H1 (cell line): ENCODE data around the gene SLC35F3. TPM values are rescaled to one million over a fixed set of nuclear protein-coding genes. Genes with fewer than 3 reads are reported as not detected.

Experiments
- CTCF ChIA-PET: fragments of 300-600 bp; sonication (Branson Sonifier 250); formaldehyde crosslinking; loops from one replicate; lab custom pipeline; 2021; ENCODE audit not compliant: partially characterized antibody; lab: Charles Lee
- POLR2A ChIA-PET: fragments of 300-600 bp; sonication (Branson Sonifier 250); formaldehyde crosslinking; loops from one replicate; lab custom pipeline; 2021; ENCODE audit warnings: inconsistent platforms; ENCODE audit not compliant: partially characterized antibody; lab: Charles Lee
- DNase-seq, 2 experiments: peaks; one replicate each; pipeline versions ENCODE4 v3.0.0 to v3.0.0-alpha.2; 2010 to 2022; ENCODE audit warnings: low spot score in 2 of 2, low read depth in 1 of 2, mixed read lengths in 1 of 2
- FAIRE-seq: peaks from 2 replicates; lab custom pipeline; 2011; peaks lifted over from hg19 to GRCh38; lab: Jason Lieb, UNC
- H2AFZ ChIP-seq: 2 replicates; pipeline ENCODE4 v1.8.1; 2012; ENCODE audit warnings: low read length, inconsistent platforms
- H2AK5ac ChIP-seq: 2 replicates; pipeline ENCODE4 v1.6.1; 2013; ENCODE audit warnings: low read depth, low read length
- H2BK120ac ChIP-seq: replicated peaks from 2 replicates; pipeline ENCODE3; 2013; ENCODE audit warnings: low read depth, low read length, inconsistent platforms
- H2BK12ac ChIP-seq: 2 replicates; pipeline ENCODE4 v1.6.1; 2013; ENCODE audit warnings: low read depth, low read length
- H2BK15ac ChIP-seq: 2 replicates; pipeline ENCODE4 v1.6.1; 2013; ENCODE audit warnings: low read length
- H2BK20ac ChIP-seq: 2 replicates; pipeline ENCODE4 v1.6.1; 2013; ENCODE audit warnings: low read length
- H2BK5ac ChIP-seq: 2 replicates; pipeline ENCODE4 v1.6.1; 2013; ENCODE audit warnings: low read depth, low read length
- H3K14ac ChIP-seq: 2 replicates; pipeline ENCODE4 v1.6.1; 2013; ENCODE audit warnings: inconsistent platforms; ENCODE audit not compliant: insufficient read length
- H3K18ac ChIP-seq: 2 replicates; pipeline ENCODE4 v1.6.1; 2013; ENCODE audit warnings: low read length; ENCODE audit errors: extremely low read depth
- H3K23ac ChIP-seq: 2 replicates; pipeline ENCODE4 v1.6.1; 2013; ENCODE audit warnings: inconsistent platforms; ENCODE audit not compliant: insufficient read length
- H3K23me2 ChIP-seq: 2 replicates; pipeline ENCODE4 v1.6.1; 2013; ENCODE audit warnings: low read depth, low read length
- H3K27ac ChIP-seq: 2 replicates; pipeline ENCODE4 v1.6.1; 2011; ENCODE audit warnings: low read depth, low read length, inconsistent platforms
- H3K27me3 ChIP-seq, 4 experiments: replicated peaks in 1 of 4; 1 replicate in 1 of 4; 2 replicates in 3 of 4; pipeline versions ENCODE4 v1.6.1 to v1.8.1; 2011 to 2013; ENCODE audit warnings: low read length in 3 of 4, mild to moderate bottlenecking in 3 of 4, inconsistent platforms in 2 of 4, mixed read lengths in 2 of 4, moderate library complexity in 1 of 4; ENCODE audit not compliant: control insufficient read depth in 3 of 4, insufficient read depth in 3 of 4; ENCODE audit errors: extremely low read depth in 1 of 4
- H3K36me3 ChIP-seq, 4 experiments: 2 replicates each; pipeline versions ENCODE4 v1.6.1 to v1.8.1; 2011 to 2013; ENCODE audit warnings: mild to moderate bottlenecking in 4 of 4, low read length in 3 of 4, moderate library complexity in 2 of 4, control low read depth in 1 of 4, inconsistent platforms in 1 of 4; ENCODE audit not compliant: insufficient read depth in 4 of 4, control insufficient read depth in 2 of 4
- H3K4ac ChIP-seq: replicated peaks from 2 replicates; pipeline ENCODE3; 2013; ENCODE audit warnings: low read length, low read depth, mixed read lengths, inconsistent platforms; ENCODE audit not compliant: insufficient read length
- H3K4me1 ChIP-seq, 4 experiments: replicated peaks in 1 of 4; 1 replicate in 1 of 4; 2 replicates in 3 of 4; pipeline versions ENCODE4 v1.6.1 to v1.8.1; 2011 to 2013; ENCODE audit warnings: low read length in 3 of 4, inconsistent platforms in 2 of 4, mixed read lengths in 1 of 4; ENCODE audit not compliant: insufficient read depth in 4 of 4, control insufficient read depth in 3 of 4
- H3K4me2 ChIP-seq, 2 experiments: 2 replicates each; pipeline versions ENCODE4 v1.6.1 to v1.8.1; 2011 to 2013; ENCODE audit warnings: low read depth in 2 of 2, low read length in 2 of 2, control low read depth in 1 of 2, inconsistent platforms in 1 of 2, mild to moderate bottlenecking in 1 of 2; ENCODE audit not compliant: insufficient read depth in 1 of 2
- H3K4me3 ChIP-seq, 4 experiments: fragments of 200-600, 300-600 bp in 1 of 4; sonication (generic), shearing (Covaris generic), sonication (Bioruptor Twin) in 1 of 4; 2 replicates each; pipeline versions ENCODE4 v1.5.1 to v1.8.1; 2011 to 2016; ENCODE audit warnings: low read length in 4 of 4, low read depth in 3 of 4, control low read depth in 2 of 4, inconsistent platforms in 2 of 4, mild to moderate bottlenecking in 2 of 4, mixed read lengths in 1 of 4, moderate library complexity in 1 of 4; ENCODE audit not compliant: insufficient read depth in 2 of 4; ENCODE audit errors: extremely low read depth in 1 of 4
- H3K56ac ChIP-seq: replicated peaks from 2 replicates; pipeline ENCODE3; 2013; ENCODE audit warnings: low read depth, mild to moderate bottlenecking, mixed read lengths, low read length, inconsistent platforms; ENCODE audit not compliant: insufficient read length
- H3K79me1 ChIP-seq: 2 replicates; pipeline ENCODE4 v1.6.1; 2013; ENCODE audit warnings: low read depth, low read length, control low read depth
- H3K79me2 ChIP-seq, 2 experiments: 2 replicates each; pipeline versions ENCODE4 v1.6.1 to v1.8.1; 2012 to 2013; ENCODE audit warnings: low read length in 2 of 2, mild to moderate bottlenecking in 2 of 2, inconsistent platforms in 1 of 2; ENCODE audit not compliant: insufficient read depth in 2 of 2, control insufficient read depth in 1 of 2
- H3K9ac ChIP-seq, 4 experiments: replicated peaks in 1 of 4; 1 replicate in 1 of 4; 2 replicates in 3 of 4; pipeline versions ENCODE4 v1.6.1 to v1.8.1; 2011 to 2013; ENCODE audit warnings: low read depth in 3 of 4, low read length in 3 of 4, control low read depth in 2 of 4, mild to moderate bottlenecking in 2 of 4, moderate library complexity in 2 of 4, inconsistent platforms in 1 of 4; ENCODE audit errors: extremely low read depth in 1 of 4
- H3K9me3 ChIP-seq, 2 experiments: 2 replicates each; pipeline versions ENCODE4 v1.6.1 to v1.8.1; 2012 to 2013; ENCODE audit warnings: mild to moderate bottlenecking in 2 of 2, moderate library complexity in 2 of 2, control low read depth in 1 of 2, inconsistent platforms in 1 of 2, low read depth in 1 of 2, low read length in 1 of 2, mixed read lengths in 1 of 2; ENCODE audit not compliant: insufficient read depth in 2 of 2
- H4K20me1 ChIP-seq, 2 experiments: replicated peaks in 1 of 2; 2 replicates each; pipeline versions ENCODE3 to v1.8.1; 2011 to 2013; ENCODE audit warnings: inconsistent platforms in 2 of 2, low read length in 2 of 2, mild to moderate bottlenecking in 1 of 2; ENCODE audit not compliant: insufficient read depth in 2 of 2, control insufficient read depth in 1 of 2
- H4K5ac ChIP-seq: 2 replicates; pipeline ENCODE4 v1.6.1; 2013; ENCODE audit warnings: low read length, low read depth, mixed read lengths, inconsistent platforms; ENCODE audit not compliant: insufficient read length
- H4K8ac ChIP-seq: 2 replicates; pipeline ENCODE4 v1.8.0; 2013; ENCODE audit warnings: mild to moderate bottlenecking, moderate library complexity, low read length, inconsistent platforms; ENCODE audit not compliant: insufficient read depth; ENCODE audit errors: extremely low read depth
- H4K91ac ChIP-seq: replicated peaks from 2 replicates; pipeline ENCODE3; 2013; ENCODE audit warnings: low read length, mixed read lengths, inconsistent platforms; ENCODE audit not compliant: insufficient read length
- ASH2L ChIP-seq: fragments of 200-600, 300-600 bp; sonication (generic); IDR thresholded peaks from one replicate; pipeline ENCODE4 v1.7.1; 2017; ENCODE audit warnings: low read length
- BRCA1 ChIP-seq: IDR thresholded peaks from 2 replicates; pipeline ENCODE4 v1.6.1; 2012; ENCODE audit warnings: low read depth, low read length, improper control_type of control experiment
- CBX8 ChIP-seq: fragments of 300-800, 300-1000 bp; sonication (generic); IDR thresholded peaks from 2 replicates; pipeline ENCODE4 v1.7.1; 2016; ENCODE audit warnings: low read depth, low read length, borderline replicate concordance
- KDM1A ChIP-seq: fragments of 200-600, 300-600 bp; sonication (generic); IDR thresholded peaks from 2 replicates; pipeline ENCODE4 v1.7.1; 2016; ENCODE audit warnings: mild to moderate bottlenecking, low read length, borderline replicate concordance
- POLR2AphosphoS5 ChIP-seq: IDR thresholded peaks from 2 replicates; pipeline ENCODE4 v1.6.1; 2011; ENCODE audit warnings: low read depth, low read length
- WGBS, 2 experiments: shearing (Covaris generic) in 1 of 2; methylation state at CpG; one replicate each; pipeline versions ENCODE4 v1.1.6 to v1.1.7; 2013 to 2015; ENCODE audit warnings: low lambda C conversion rate in 2 of 2, mixed read lengths in 2 of 2, inconsistent platforms in 1 of 2, low coverage in 1 of 2, missing lambda C conversion rate in 1 of 2; ENCODE audit not compliant: insufficient replicate concordance in 2 of 2, insufficient coverage in 1 of 2, insufficient read length in 1 of 2; ENCODE audit errors: extremely low coverage in 1 of 2, missing lambda C conversion rate in 1 of 2; 5-methylcytosine and 5-hydroxymethylcytosine counted together
- polyA plus RNA-seq, 7 experiments: library from polyadenylated mRNA; depleted of rRNA in 3 of 7; stranded (reverse) in 5 of 7; unstranded in 2 of 7; fragments of >200 nt in 5 of 7; fragments of 200-250 nt in 2 of 7; gene quantifications; 1 replicate in 5 of 7; 2 replicates in 1 of 7; 4 replicates in 1 of 7; pipeline versions ENCODE4 v1.2.1 to v1.2.3, GENCODE V29; 2011 to 2013; ENCODE audit warnings: missing spikeins in 2 of 7, mixed read lengths in 2 of 7
- total RNA-seq: library from RNA; stranded (reverse); fragmentation: NEBNext Ultra II Directional; extraction: Animal tissue kit (Norgen Biotek cat#: 25700); gene quantifications from 2 replicates; pipeline ENCODE4 v1.2.1, GENCODE V29; 2021

The SLC35F3 gene
- total and polyA plus RNA-seq, 2 of the 8 experiments (the other 6 are each of a cell fraction or from before 2014, with no cell fraction given) = 0.78 to 1.2 TPM

- no peaks in the 10 kb centered on the region for H3K79me2 ChIP-seq
- no peak overlapping the region for H2AFZ ChIP-seq
- no peak overlapping the region for H3K14ac ChIP-seq
- H2AK5ac ChIP-seq = no peak overlapping the region
- H4K91ac ChIP-seq = no peak overlapping the region
- no peak overlapping the region for H3K9ac ChIP-seq
- no peak overlapping the region for H3K18ac ChIP-seq
- H2BK15ac ChIP-seq = no peak overlapping the region
- H3K9me3 ChIP-seq = peaks cover 3 to 7% of the 10 kb centered on the region in 2 experiments; a peak in 1 of 4 replicates
- no peaks in the 10 kb centered on the region for H3K4me1 ChIP-seq
- no peak overlapping the region for H3K4me2 ChIP-seq
- no peak overlapping the region for H3K4me3 ChIP-seq
- no peak for FAIRE-seq
- no peak overlapping the region for H4K8ac ChIP-seq
- no peaks in the 10 kb centered on the region for H3K27me3 ChIP-seq
- H3K27ac ChIP-seq = no peak overlapping the region
- H2BK12ac ChIP-seq = no peak overlapping the region
- H2BK20ac ChIP-seq = no peak overlapping the region
- no peak overlapping the region for H2BK5ac ChIP-seq
- ChIA-PET CTCF (interaction anchor here (1.4 to 2.9 kb wide), 4 partner anchors 10 to 76 kb away, joined by 4 to 16 read pairs (median 6); no protein-coding TSS in a partner anchor), POLR2A (no interaction called here)
- no peaks in the 10 kb centered on the region for H3K79me1 ChIP-seq
- 75% methylated on average over 2 of the region's 2 CpGs; no CpG with 5 or more reads in 1 of the 2 experiments for WGBS, 2 experiments
- H3K23ac ChIP-seq = no peak overlapping the region
- TF ChIP-seq KDM1A (no peak), CBX8 (no peak), POLR2AphosphoS5 (no peak), ASH2L (no peak), BRCA1 (no peak)
- no peak overlapping the region for H4K5ac ChIP-seq
- no peaks in the 10 kb centered on the region for H3K36me3 ChIP-seq
- H2BK120ac ChIP-seq = no peak overlapping the region
- H3K4ac ChIP-seq = no peak overlapping the region
- no peaks in the 10 kb centered on the region for H3K23me2 ChIP-seq
- no peaks in the 10 kb centered on the region for H4K20me1 ChIP-seq
- H3K56ac ChIP-seq = no peak overlapping the region
- no peak for DNase-seq
Observed at GRCh38 chr1:234288946-234289345, 384.5 kb downstream of the SLC35F3 start.
